ENCODE measurements around the gene AGO3. TPM values are rescaled to one million over a fixed set of nuclear protein-coding genes. Genes with fewer than 3 reads are reported as not detected.
"Not testable (repeated sequence)": the region's sequence is repeated elsewhere in the genome, so short reads cannot be mapped to it uniquely, and the experiment has no call there.

AGO3 gene
- 29.7 TPM for total RNA-seq

DNA sequence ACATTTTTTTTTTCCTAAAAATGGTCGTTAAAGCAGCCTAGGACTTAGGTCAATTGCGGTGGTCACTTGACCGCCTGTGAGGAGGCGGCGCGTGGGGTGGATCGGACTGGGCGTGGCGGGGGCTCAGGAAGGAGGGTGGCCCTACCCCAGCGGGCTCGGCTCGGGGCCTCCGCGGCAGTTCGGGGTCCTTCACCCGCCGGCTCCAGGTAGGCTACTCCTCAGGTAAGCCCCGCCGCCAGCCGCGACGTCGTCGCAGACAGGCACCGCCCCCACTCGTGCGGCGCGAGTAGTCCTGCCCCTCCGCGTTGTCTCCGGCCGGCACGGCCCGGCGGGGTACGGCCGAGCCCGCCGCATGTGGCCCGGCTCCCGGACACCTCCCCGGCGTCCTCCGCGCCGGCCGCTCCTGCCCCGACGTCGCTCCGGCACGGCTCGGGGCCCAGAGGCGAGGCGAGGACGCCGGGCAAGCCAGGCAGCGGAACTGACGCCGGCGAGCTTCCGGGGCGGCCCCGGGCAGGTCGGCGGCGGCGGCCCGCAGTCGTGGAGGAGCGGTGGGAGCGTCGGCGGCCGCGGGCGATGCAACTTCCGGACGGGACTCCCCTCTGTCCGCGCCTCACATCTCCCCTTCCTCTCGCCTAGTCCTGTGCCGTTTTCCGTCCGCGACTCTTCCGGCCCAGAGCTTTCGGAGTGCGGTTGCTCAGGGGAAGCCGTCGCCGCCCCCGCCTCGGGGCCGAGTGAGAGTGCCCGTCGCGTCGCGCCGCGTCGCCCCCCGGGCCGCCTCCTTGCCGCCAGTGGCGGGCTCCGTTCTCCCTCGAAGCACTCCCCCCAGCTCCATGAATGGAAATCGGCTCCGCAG is at the start of gene AGO3:
AGO3 (plus strand) TSS at position 513 of the 853 bp plus-strand sequence; CDS start at position 835, 322 bp downstream.
- DNase-seq = peak; percentile 90

DNA sequence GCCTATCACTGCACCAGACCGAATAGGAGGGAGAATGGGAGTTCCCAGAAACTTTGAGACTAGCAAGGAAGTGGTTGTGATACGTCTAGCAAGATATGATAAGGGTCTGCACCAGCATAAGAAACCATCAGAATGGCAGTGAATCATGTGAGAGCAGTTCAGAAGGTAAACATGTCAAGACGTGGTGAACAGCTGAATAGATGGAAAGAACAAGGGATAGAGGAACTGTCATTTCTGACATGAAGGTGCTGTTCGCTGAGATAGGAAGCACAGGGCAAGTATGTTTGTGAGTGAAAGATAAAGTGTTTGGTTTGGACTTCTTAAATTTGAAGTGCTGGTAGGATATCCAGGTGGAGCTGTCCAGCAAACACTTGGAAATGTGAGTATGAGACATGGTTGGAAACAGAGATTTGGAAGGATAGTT is 49.0 kb upstream of the AGO3 start:
- no peak for DNase-seq

DNA sequence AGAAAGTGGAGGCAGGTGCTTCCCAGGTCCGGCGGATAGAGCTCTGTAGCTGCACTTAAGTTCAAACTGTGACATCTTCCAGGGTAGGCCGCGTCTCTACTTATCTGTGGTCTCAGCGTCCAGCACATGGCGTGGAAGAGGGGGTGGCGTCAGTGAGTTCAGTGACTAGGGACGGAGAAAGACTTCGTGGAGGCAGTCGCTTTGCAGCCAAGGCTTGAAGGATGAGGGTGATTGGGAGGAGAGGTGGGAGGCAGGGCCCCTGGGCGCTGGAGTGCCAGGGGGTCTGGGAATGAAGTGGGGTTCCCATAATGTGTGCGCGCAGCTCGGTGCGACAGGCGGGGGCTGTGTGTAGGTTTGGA is 48.3 kb upstream of the AGO3 start:
- DNase-seq = no peak

DNA sequence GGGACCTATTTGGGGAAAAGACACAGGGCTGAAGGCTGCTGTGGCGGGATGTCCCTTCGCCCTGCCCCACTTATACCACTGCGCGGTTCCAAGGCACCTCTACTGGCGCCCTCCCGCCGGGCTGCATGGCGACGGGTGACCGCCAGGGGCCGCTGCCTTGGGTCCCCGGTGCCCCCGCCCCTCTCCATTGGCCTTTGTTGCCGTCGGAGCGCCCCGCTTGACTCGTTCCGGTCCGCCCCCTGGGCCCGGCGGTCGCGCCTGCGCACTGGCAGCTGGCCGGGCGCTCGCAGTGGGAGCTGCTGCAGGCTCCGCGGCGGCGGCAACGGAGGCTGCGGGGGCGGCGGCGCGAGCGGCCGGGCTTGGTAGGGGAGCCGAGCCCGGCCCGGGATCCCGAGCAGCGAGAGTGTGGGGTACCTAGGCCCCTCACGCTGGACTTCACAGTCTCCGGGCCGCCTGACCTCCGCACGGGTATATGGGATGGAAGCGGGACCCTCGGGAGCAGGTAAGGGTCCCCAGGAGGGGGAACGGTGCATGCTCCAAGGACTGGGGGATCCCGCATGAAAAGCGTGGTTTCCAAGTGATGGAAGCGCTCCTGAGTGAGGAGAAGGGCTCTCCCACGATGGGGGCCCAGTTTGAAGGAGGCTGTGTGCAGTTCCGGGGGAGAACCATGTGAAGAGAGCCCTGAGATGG is 47.8 kb upstream of the AGO3 start, which contains the start of gene AGO1:
AGO1 (plus strand) TSS at position 265 of the 690 bp plus-strand sequence; CDS start at position 478, 213 bp downstream.
- DNase-seq = peak; percentile 97

DNA sequence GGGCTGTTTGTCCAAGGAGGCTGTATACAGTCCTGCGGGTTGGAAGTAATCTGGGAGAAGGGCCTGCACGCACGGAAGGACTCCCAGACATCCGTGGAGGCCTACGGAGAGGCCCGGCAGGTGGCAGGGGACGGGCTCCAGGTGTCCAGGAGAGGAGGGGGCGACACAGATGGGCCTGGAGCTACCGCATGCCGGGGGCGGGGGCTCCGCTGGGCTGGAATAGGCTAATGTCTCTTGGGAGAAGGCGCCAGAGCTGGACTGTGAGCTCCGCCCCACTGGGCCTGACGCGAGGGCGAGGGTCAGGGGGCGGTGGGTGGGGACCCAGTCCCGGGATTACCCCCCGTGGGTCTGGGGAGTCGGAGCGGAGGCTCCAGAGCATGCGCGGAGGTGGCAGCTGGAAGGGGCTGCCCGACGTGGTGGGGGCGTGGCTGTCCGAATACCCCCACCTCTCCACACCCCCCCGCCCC is 47.2 kb upstream of the AGO3 start:
- peak; percentile 65 for DNase-seq

DNA sequence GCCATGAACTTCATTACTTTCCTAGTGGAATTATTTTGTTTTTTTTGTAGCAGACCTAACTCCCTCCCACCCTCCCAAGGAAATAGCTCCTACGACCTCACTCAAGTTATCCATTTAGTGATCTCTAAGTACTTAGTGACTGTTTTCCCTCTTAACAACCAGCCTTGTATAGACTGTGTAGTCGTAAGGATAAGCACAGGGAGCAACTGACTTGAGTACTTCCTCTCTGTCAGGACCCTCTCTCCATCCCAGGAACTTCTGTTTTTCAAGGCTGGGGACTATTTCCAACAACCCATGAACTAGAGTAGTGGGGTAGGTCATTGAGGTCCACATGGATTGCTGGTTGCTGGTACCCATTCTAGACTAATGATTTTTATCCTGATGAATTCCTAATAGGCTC is 46.0 kb upstream of the AGO3 start:
- DNase-seq = no peak

DNA sequence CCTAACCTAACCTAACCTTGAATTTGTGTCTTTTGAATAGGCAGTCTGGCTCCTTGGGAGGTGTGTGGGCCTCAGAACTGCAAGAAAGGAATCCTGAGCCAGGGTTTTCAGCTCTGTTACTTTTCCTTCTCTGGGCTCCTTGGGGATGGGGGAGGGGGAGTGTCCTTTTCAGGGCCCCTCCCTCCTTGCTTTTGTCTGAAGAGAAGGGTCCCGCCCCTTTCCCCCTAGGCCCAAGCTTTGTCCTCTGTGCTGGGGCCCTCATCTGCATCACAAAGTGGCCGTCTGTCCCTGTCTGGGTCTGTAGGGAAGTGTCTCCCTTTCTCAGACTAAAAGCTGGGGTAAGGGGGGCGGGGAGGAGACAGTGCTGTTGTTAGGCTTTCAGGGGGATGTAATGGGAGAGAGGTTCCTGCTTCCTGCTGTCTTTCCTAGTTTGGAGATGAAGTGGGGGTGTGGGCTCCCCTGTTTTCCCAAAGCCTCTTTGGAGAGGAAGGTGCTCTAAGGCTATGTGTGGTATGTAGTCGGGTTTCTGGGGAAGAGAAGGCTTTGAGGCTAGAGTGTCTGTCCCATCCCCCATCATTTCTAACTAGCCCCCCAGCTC is 44.8 kb upstream of the AGO3 start:
- DNase-seq = peak; percentile 19

DNA sequence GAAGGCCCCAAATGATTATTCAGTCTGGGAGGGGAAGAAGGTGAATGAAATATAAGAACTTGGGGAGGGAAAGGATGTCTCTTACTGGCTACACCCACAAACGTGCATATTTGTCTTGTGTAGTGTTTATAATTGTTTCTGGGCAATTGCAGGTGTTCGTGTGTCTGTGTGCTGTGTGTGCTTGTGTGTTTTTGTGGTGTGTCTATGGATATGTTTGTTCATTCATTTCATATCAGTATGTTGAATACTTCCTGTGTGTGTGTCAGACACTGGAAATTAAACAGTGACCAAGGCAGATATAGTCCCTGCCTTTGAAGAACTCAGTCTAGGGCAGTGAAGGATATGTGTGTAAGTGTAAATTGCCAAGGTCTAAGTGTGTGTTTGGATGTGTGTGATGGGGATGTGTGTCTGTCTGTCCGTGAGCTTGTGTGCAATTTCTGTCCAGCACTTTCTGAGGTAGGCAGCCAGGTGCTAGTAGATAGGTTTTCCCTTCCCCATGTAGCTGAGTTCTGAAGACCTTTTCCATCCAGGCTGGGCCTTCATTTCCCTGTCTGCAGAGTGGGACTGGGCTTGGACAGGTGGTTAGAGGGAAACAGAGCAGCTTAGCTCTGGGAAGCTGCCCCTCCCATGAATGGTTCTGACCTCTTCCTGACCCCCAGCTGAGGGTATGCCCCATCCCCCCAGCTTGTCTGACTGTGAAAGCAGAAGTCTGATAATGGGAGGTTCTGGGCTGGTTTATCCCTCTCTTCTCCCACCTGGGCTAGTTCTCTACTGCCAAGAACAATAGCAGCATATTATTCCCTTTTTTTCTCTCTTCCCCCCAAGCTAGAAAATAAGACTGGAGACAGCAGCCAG is 44.1 kb upstream of the AGO3 start:
- no peak for DNase-seq

DNA sequence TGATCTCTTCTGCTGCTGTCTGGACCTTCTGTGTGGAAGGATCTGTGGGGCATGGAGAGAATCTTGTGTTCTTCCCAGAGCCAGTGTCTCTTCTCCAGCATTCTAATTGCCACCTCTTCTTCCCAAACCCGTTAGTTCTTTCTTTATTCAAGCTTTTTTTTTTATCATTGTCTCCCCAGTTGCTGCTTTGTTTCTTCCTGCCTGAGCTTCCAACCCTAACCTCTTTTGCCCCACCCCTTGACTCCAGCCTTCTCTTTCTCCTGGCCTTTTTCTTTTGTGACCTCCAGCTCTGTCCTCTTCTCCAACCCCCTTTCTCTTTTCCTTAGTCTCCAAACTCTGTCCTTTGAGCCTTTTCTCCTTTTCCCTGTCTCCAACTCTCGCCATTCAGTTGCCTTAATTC is 43.4 kb upstream of the AGO3 start:
- DNase-seq = no peak

DNA sequence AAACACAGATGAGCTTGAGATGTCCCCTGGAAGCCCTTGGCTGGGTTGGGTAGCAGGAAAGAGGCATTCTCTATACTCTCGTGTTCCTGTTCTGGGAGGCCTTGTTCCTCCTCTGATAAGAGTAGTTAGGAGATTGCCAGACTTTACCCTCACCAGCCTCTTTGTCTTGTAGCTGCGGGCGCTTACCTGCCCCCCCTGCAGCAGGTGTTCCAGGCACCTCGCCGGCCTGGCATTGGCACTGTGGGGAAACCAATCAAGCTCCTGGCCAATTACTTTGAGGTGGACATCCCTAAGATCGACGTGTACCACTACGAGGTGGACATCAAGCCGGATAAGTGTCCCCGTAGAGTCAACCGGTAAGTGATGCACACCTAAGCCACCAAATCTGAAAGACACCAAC is 42.6 kb upstream of the AGO3 start:
- no peak for DNase-seq

DNA sequence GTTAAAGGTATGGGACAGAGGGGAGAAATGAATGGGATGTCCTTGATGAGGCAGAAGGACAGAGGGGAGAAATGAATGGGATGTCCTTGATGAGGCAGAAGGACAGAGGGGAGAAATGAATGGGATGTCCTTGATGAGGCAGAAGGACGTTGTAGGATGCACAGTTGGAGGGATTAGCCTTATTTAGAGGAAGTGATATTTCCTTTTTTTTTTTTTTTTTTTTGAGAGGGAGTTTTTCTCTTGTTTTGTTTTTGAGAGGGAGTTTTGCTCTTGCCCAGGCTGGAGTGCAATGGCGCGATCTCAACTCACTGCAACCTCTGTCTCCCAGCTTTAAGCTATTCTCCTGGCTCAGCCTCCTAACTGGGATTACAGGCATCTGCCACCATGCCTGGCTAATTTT is 41.9 kb upstream of the AGO3 start:
- not testable (repeated sequence) for DNase-seq

DNA sequence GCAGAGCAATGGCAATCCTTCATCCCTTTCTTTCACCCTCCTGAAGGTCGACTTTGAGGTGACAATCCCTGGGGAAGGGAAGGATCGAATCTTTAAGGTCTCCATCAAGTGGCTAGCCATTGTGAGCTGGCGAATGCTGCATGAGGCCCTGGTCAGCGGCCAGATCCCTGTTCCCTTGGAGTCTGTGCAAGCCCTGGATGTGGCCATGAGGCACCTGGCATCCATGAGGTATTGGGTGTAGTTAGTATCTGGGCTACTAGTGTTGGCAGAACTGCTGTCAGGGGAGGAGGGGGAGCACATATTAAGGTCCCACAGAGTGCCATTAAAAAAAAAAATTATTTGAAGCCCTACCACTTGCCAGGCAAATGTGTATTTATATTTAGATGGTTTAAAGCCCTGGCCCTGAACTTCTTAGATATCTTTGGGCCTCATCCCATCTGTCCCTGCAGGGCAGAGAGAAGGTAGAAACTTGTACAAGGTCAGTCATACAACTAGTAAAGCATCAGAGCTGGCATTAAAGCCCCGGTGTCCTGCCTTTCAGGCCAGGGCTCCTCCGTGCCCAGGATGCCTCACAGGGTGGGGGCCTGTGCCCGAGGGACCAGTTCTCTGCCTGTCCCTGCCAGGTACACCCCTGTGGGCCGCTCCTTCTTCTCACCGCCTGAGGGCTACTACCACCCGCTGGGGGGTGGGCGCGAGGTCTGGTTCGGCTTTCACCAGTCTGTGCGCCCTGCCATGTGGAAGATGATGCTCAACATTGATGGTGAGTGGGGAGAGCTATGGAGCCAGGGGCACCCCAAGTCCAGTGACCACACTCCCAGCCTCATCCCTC is 37.6 kb upstream of the AGO3 start:
- no peak for DNase-seq

DNA sequence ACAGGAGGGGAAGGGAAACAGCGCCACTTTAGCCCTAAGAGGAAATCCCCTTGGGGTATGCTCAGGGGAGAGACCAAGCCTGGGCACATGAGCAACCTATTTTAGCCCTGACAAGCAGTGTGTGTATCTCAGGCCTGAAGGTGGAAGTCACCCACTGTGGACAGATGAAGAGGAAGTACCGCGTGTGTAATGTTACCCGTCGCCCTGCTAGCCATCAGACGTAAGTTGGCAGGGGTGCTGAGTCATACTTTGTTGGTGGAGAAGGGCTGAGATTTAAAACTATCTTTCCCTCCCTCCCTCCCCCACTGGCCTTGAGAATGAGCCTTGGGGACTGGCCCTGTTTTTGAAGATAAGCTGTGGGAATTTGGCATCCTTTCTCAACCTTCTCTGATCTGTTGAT is 36.7 kb upstream of the AGO3 start:
- DNase-seq = no peak

DNA sequence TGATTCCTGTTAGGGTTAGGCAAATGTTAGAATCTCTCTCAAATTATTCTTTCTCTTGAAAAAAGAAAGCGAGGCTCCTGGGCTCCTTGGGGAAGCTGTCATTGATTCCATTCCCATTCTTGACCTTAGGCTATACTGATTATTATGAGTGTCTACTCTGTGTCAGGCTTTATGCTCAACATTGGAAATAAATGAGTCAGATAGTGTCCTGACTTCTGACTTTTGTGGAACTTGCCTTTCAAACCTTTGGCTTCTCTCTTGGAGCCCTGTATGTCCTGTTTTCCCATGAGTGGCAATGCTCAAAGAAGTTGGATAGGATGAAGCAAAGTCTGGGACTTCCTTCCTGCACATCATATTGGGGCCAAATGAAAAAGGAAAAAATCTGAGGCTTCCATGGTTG is 36.2 kb upstream of the AGO3 start:
- DNase-seq = no peak

DNA sequence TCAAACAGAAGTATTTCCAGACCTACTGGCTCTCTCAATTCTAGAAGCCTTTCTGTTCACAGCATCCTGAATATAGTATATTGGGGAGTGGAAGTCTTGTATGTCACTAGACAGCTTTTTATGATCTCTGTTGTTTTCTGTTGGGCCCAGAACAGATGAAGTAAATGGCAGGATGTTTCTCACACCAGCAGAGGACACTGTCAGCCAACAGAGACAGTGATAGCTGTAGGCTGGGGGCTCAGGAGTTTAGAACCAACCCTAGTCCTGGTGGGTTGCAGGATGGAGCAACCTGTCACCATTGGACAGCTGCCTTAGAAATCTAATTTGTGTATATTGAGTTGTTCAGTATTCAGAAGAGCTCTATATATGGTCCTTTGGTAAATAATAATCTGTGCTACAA is 31.0 kb upstream of the AGO3 start:
- no peak for DNase-seq

DNA sequence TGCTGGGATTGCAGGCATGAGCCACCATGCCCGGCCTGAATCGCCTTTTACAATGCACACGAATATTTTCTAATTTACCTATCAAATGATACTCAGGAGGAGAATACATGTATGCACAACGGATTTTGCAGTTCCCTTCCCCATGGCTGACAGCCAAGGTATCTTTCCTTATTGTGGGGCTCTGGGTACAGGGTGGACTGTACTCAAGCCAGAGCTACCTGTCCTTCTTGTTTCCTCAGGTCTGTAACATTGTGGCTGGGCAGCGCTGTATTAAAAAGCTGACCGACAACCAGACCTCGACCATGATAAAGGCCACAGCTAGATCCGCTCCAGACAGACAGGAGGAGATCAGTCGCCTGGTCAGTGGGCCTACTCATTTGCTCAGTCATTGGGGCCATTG is 29.7 kb upstream of the AGO3 start:
- no peak for DNase-seq

DNA sequence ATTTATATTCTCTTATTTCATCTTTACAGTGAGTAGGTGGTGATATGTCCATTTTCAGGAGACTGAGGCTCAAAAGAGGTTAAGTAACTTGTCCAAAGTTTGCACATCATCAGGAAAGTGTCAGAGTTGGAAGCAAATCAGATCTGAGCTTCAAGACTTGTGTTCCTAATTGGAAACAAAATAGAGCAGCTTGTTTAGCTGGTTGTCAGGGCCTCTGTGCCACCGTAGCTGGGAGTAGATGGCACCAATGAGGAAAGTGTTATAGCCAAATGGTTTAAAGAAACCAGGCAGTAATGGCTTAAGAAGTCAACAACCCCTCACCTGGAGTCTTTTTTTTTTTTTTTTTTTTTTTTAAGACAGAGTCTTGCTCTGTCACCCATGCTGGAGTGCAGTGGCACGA is 28.2 kb upstream of the AGO3 start:
- DNase-seq = no peak

DNA sequence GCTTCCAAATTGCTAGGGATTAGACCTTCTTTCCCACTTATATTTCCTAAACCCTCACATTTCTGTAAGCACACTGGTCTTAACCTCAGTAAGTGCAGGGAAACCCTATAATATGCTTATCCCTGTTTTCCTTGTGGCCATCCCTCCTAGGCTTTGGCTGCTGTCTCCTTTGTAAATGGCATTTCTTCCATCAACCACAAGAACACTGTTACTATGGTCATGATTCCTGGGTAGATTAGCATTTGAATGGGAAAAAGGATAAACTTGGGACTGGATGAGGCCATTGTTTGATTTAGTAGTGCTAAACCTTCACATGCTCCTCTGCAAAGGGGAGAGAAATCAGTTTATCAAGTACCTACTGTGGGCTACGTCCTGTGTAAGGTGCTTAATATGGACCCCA is 16.2 kb upstream of the AGO3 start:
- no peak for DNase-seq

DNA sequence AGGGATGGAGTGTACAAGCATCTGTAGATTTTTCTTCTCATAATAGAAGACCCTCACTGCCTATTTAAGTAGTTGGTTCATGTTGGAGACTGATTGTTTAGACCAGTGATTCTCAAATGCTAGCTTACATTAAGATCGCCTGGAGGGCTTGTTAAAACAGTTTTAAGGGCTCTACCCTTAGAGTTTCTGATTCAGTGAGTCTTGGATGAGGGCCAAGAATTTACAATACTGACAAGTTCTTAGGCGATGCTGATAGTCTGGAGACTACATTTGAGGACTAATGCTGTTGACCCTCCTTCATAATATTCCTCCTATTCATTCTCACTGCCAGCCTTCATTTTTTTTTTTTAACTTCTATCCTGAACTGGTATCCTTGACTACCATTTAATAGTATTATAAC is 15.2 kb upstream of the AGO3 start:
- DNase-seq = no peak

DNA sequence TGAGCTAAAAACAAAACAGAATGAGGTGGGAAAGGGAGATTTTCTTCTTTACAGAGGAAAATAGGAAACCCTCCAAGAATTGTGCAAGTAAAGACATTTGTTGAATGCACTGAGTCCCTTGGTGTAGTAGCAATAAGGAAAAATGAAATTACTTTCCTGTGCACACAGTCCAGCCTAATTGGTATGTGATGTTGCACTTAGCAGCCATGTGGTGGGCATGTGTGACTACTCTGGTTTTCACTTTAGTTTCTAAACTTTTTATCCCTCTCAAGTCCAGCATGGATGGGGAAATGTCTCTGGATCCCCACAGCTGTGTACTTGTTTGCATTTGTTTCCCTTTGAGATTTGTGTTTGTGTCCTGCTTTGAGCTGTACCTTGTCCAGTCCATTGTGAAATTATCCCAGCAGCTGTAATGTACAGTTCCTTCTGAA is 7.1 kb upstream of the AGO3 start:
- peak; percentile 15 for DNase-seq

DNA sequence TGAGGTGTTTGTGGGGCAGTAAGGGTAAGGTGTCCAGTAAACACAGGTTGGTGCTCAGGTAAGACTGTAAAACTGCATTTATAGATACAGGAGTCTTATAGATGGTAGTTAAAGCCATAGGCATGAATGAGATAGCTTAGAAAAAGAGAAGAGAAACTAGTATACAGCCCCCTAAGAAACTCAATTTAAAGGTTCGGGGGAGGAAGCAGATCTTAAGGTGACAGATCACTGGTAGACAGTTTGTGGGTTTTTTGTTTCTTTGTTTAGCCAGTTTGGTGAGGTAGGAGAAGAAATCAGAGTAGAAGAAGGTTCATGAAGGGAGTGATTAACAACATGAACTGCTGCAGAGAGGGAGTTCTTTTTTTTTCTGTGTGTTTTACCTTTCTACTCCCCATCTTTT is 6.1 kb upstream of the AGO3 start:
- DNase-seq = no peak

All from tongue (tissue), 2 donors.